CD4-positive, alpha-beta T cell treated with Interleukin-6 at 100 ng/mL for 8 hours (primary cell): ENCODE measurements around the gene EDARADD.
"Not testable (repeated sequence)": the region's sequence is repeated elsewhere in the genome, so short reads cannot be mapped to it uniquely, and the experiment has no call there.

Experiments used
- DNase-seq: peaks from one replicate; pipeline ENCODE4 v3.0.0-alpha.2; 2020; ENCODE audit warnings: mixed read lengths, low spot score

EDARADD gene

GRCh38 chr1:236438614-236439013 is 44.5 kb downstream of the EDARADD start:
- DNase-seq, result no peak

GRCh38 chr1:236440373-236440772 is 46.3 kb downstream of the EDARADD start:
- no peak for DNase-seq

GRCh38 chr1:236450779-236451178 is 56.7 kb downstream of the EDARADD start:
- DNase-seq, result no peak

GRCh38 chr1:236451796-236452373 is 57.8 kb downstream of the EDARADD start:
- peak; percentile 41 for DNase-seq

DNA sequence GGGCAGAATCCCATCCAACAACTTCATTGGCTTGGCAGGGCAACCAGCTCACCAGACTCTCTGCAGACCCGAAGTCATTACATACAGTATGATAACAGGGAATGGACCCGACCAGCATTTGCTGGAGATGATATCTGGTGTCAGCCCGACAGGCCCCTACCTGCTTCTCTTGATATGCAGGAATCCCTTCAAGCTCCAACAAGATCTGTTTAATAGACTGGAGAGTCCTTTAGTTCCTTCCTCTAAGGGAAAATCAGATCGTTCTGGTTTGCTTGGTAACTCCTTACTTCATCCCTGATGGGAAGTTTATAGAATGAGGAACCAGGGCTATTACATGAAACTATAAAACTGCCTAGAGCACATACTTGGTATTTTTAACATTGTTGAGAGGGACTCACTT is 61.2 kb downstream of the EDARADD start:
- no peak for DNase-seq

- DNase-seq, result no peak
Measured at GRCh38 chr1:236457775-236458174, 63.7 kb downstream of the EDARADD start.

DNA sequence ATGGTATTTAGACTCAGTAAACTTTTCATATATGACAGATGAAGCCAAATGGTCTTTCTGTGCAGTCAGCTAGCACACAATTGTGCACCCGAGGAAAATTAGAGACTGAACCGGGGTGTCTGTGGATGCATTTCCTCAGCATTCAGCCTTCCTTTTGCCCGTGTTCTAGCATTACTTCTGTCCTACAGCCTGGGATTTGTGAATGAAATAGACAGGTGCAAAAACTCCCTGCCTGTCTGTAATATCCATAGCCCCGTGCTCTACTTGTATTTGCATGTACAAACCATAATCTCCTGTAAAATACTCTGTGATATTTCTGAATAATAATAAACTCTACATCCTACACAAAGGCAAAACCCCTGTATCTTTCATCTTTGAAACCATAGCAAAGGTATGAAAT is 64.9 kb downstream of the EDARADD start:
- no peak for DNase-seq

DNA sequence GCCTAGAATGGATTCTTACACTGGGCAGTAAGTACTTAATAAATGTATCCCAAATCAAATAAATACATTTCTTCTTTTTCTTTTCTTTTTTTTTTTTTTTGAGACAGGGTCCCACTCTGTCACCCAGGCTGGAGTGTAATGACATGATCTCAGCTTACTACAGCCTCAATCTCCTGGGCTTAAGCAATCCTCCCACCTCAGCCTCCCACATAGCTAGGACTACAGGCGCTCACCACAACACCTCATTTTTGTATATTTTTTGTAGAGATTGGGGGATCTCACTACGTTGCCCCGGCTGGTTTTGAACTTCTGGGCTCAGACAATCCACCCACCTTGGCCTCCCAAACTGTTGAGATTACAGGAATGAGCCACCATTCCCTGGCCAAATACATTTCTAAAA is 66.0 kb downstream of the EDARADD start:
- no peak for DNase-seq

- not testable (repeated sequence) for DNase-seq
Measured at GRCh38 chr1:236464197-236464596, 70.1 kb downstream of the EDARADD start.

- DNase-seq, result no peak
Measured at GRCh38 chr1:236465231-236465958, 71.3 kb downstream of the EDARADD start.

- peak; percentile 12 for DNase-seq
Measured at GRCh38 chr1:236465959-236466303, 71.8 kb downstream of the EDARADD start.

GRCh38 chr1:236467327-236467641 is 73.2 kb downstream of the EDARADD start:
- DNase-seq, result no peak

DNA sequence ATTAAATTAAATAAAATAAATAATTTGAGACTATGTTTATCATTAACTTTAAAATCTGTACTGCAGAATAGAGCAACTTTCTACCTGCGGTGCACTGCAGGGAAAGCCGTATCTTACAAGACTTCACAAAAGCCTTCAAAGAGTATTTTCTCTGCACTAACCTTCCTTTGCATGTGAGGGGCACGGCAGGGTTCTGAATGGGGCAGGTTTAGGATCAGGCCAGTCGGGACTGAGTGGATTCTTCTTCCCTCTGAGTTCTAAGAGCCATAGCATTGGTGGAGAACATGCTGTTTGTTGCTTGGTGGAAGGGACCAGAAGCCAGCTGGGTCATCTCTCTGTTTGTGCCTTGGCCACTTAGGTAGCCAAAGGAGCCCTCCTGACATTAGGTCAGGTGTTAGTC is 74.5 kb downstream of the EDARADD start:
- DNase-seq, result no peak

DNA sequence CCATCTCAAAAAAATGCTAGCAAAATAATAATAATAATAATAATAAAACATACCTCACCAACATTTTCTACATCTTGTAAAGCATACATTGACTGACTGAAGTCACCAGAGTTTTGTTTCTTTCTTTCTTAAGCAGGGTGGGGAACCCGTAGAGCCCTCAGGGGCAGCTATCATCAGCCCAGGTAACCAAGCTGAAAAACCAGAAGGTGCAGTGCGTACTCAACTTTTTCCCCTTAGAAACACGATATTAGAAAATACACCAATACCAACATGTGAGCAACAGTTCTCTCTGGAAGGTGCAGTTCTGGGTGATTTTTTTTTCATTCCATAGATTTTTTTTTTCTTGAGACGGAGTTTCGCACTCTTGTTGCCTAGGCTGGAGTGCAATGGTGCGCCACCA is 75.4 kb downstream of the EDARADD start:
- no peak for DNase-seq

DNA sequence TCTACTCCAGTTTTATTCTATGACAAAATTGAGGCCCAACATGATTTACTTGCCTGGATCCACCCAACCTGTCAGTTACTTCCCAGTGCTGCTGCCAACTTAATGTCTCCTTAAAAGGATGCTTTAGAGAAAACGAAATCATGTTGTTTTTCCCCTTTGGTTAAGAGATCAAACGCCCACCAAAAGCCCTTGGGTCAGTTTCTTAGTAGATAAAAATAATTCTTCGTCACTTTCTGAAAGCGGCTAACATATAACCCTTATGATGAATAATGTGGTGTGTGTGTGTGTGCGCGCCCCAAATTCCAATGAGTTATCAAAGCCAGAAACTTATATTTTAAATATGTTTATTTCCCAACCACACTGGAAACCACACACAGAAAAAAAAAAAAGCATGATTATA is 77.0 kb downstream of the EDARADD start:
- DNase-seq, result no peak

DNA sequence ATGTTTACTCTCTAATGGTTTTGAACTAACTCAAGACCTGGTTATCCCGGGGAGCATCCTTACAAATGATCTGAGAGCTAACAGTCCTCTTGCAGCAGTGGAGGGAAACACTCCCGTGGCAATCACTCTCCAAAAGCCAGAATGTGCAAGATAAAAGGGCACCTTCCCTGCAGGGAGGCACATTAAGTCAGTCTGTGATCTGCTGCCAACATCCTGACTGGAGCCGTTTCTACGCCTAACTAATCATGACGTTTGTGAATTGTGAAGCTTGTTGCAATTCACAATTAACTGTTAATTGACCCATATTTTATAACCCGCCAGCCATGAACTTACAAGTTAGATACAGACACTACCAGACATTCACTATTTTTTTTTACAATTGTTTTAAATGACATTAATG is 77.6 kb downstream of the EDARADD start:
- no peak for DNase-seq

DNA sequence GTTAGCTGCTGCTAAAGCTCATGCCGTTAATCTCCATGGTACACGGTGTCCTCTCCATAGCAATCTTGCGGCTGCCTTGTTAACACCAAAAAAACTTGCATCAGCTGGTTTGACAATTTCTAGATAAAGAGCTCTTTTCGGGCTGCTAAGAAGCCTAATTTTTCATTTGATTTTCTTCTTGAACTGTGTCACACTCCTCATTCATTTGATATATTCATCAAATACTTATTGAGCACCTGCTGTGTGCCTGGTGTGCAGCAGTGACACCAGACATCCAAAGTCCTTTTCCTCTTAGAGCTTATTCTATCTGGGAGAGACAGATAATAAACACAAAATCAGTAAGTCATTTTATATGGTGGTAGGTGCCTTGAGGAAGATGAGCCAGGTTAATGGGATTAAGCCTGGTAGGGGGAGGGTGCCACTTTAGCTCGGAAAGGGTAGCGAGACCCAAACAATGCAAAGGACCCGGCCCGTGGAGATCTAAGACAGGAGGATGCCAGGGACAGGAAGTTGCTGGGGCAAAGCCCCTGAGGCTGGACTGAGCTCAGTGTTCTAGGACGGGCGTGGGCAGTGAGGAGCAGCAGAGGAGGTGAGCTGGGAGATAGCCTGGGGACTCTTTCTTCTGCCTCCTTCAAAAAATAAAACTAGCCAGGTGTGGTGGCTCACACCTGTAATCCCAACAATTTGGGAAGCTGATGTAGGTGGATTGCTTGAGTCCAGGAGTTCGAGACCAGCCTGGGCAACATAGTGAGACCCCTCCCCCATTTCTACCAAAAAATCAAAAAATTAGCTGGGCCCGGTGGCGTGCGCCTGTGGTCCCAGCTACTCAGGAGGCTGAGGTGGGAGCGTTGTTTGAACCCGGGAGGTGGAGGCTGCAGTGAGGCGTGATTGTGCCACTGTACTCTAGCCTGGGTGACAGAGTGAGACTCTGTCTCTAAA is 79.0 kb downstream of the EDARADD start:
- DNase-seq, result no peak

DNA sequence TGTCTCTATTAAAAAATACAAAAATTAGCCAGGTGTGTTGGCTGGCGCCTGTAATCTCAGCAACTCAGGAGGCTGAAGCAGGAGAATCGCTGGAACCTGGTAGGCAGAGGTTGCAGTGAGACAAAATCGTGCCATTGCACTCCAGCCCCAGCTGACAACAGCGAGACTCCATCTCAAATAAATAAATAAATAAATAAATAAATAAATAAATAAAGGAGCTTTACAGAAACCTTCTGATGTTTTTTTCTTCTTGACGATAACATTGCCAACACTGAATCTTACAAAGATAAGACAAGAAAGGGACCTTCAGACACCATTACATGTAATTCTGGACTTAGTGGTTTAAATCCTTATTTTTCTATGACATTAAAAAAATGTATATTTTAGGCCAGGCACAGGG is 81.9 kb downstream of the EDARADD start:
- DNase-seq, result no peak

- no peak for DNase-seq
Measured at GRCh38 chr1:236480758-236481436, 86.8 kb downstream of the EDARADD start.

- DNase-seq, result no peak
Measured at GRCh38 chr1:236484310-236484971, 90.4 kb downstream of the EDARADD start.

- no peak for DNase-seq
Measured at GRCh38 chr1:236486356-236487002, 92.4 kb downstream of the EDARADD start.

DNA sequence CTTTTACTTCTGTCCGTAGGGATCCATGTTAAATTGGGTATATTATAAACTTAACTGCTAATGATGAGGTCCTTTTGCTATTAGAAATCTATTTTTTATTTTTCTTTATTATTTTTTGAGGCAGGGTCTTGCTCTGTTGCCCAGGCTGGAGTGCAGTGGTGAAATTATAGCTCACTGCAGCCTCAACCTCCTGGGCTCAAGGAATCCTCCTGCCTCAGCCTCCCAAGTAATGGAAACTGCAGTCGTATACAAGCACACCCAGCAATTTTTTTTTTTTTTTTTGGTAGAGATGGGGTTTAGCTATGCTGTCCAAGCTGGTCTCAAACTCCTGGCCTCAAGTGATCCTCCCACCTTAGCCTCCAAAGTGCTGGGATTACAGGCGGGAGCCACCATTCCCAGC is 95.1 kb downstream of the EDARADD start:
- DNase-seq, result not testable (repeated sequence)
